ENCODE data around the gene DGKI.

DNA sequence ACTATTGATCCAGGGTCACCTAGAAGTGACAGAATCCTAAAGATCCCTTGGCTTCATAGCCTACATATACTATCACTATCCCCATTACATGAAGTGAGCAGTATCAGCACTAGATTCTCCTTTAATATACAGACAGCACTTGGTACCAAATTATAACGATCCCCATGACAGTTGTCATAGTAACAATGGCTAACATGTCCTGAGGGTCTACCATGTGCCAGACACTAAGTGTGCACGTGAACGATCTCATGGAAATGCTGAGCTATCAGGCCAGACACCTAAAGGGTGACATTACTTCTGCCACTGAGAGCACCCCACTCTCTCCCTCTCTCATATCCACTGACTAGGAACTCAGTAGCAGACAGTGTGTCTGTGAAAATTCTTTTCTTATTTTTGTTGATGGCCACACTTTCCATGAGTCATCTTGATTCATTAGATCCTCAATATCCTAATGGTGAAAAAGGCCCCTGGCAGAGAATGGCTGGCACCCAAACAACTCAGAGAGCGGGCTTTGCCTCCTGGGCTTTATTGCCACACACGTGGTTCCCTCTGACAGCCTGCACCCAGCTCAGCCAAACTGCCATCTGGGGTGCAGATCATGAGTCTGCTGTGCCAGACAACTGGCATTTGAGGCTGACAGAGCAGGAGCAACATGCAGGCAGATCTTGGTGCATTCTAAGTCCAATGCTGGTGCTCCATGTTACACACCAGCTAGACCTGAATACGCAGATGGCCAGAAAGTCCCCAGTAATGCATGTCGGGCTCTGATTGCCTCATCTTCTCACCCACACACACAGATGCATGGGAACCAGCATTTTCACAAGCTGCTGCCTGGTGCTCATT is 176.3 kb downstream of the DGKI start:
- TF ChIP-seq, protein P1, sequence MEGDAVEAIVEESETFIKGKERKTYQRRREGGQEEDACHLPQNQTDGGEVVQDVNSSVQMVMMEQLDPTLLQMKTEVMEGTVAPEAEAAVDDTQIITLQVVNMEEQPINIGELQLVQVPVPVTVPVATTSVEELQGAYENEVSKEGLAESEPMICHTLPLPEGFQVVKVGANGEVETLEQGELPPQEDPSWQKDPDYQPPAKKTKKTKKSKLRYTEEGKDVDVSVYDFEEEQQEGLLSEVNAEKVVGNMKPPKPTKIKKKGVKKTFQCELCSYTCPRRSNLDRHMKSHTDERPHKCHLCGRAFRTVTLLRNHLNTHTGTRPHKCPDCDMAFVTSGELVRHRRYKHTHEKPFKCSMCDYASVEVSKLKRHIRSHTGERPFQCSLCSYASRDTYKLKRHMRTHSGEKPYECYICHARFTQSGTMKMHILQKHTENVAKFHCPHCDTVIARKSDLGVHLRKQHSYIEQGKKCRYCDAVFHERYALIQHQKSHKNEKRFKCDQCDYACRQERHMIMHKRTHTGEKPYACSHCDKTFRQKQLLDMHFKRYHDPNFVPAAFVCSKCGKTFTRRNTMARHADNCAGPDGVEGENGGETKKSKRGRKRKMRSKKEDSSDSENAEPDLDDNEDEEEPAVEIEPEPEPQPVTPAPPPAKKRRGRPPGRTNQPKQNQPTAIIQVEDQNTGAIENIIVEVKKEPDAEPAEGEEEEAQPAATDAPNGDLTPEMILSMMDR (IDR thresholded peaks at IDR 0.05): no peak
- no peak for TF ChIP-seq EZH2 (IDR thresholded peaks at IDR 0.05)

Data from neural progenitor cell (in vitro differentiated cells).